Adrenal gland (tissue), 5 donors: ENCODE measurements around the gene RTCB.

Experiments
- CTCF ChIP-seq, 6 experiments: fragments of 450-650 bp in 4 of 6; fragments of 200-600 bp in 2 of 6; sonication (generic) in 1 of 6; IDR thresholded peaks; 1 replicate in 5 of 6; 2 replicates in 1 of 6; pipeline versions ENCODE4 v1.5.1 to v1.8.0; 2016 to 2021; ENCODE audit warnings: antibody characterized with exemption in 6 of 6, mild to moderate bottlenecking in 2 of 6, moderate library complexity in 1 of 6
- POLR2A ChIP-seq, 2 donors: fragments of 450-650 bp; IDR thresholded peaks; one replicate each; pipeline ENCODE4 v1.6.1; 2017; ENCODE audit warnings: antibody characterized with exemption in 2 of 2, mild to moderate bottlenecking in 2 of 2, moderate library complexity in 1 of 2
- donor health status: DM: no; HTN: no; CAD: no.

- TF ChIP-seq POLR2A (IDR thresholded peaks at IDR 0.05), result no peak
- no peak for TF ChIP-seq CTCF (IDR thresholded peaks at IDR 0.05)
Observed at GRCh38 chr22:32339190-32340012, 72.6 kb downstream of the RTCB start.
